Ascending aorta (tissue), 2 donors: ENCODE data around the gene LEF1. TPM values are rescaled to one million over a fixed set of nuclear protein-coding genes. Genes with fewer than 3 reads are reported as not detected.

Experiments used
- DNase-seq, 2 donors: peaks; one replicate each; pipeline ENCODE4 v3.0.0-alpha.2; 2019; ENCODE audit warnings: low spot score in 2 of 2
- H3K27ac ChIP-seq, 2 donors: fragments of 200-600 bp; sonication (generic); one replicate each; pipeline ENCODE4 v1.5.1; 2016 to 2017; ENCODE audit warnings: mild to moderate bottlenecking in 1 of 2
- H3K27me3 ChIP-seq: fragments of 200-600 bp; sonication (generic); one replicate; pipeline ENCODE4 v1.5.1; 2017
- H3K36me3 ChIP-seq, 2 donors: fragments of 200-600 bp; sonication (generic); one replicate each; pipeline ENCODE4 v1.5.1; 2016
- H3K4me1 ChIP-seq, 2 donors: fragments of 200-600 bp; sonication (generic); one replicate each; pipeline ENCODE4 v1.5.1; 2016 to 2017; ENCODE audit warnings: mild to moderate bottlenecking in 1 of 2
- H3K4me3 ChIP-seq, 2 donors: fragments of 200-600 bp; sonication (generic); one replicate each; pipeline ENCODE4 v1.5.1; 2016 to 2017; ENCODE audit warnings: mild to moderate bottlenecking in 1 of 2
- H3K9me3 ChIP-seq, 2 donors: fragments of 200-600 bp; sonication (generic); one replicate each; pipeline ENCODE4 v1.5.1; 2016
- intact Hi-C: fragments of 100-400 bp; cut with DNase I; formaldehyde crosslinking; loops from one replicate; pipeline ENCODE4 v1.15.1; 2023
- total RNA-seq: library from RNA; depleted of rRNA; stranded (reverse); fragments of >200 nt; gene quantifications from one replicate; pipeline ENCODE4 v1.1.0, GENCODE V29; 2016
- TF ChIP-seq, protein P1 (sequence below), 3 experiments: fragments of 200-600 bp in 2 of 3; fragments of 450-650 bp in 1 of 3; sonication (generic) in 2 of 3; IDR thresholded peaks; one replicate each; pipeline ENCODE4 v1.5.1; 2016 to 2019; ENCODE audit warnings: antibody characterized with exemption in 3 of 3, mild to moderate bottlenecking in 1 of 3, moderate library complexity in 1 of 3

Gene LEF1
- total RNA-seq, 1 donor from 2014 or later, result not detected

DNA sequence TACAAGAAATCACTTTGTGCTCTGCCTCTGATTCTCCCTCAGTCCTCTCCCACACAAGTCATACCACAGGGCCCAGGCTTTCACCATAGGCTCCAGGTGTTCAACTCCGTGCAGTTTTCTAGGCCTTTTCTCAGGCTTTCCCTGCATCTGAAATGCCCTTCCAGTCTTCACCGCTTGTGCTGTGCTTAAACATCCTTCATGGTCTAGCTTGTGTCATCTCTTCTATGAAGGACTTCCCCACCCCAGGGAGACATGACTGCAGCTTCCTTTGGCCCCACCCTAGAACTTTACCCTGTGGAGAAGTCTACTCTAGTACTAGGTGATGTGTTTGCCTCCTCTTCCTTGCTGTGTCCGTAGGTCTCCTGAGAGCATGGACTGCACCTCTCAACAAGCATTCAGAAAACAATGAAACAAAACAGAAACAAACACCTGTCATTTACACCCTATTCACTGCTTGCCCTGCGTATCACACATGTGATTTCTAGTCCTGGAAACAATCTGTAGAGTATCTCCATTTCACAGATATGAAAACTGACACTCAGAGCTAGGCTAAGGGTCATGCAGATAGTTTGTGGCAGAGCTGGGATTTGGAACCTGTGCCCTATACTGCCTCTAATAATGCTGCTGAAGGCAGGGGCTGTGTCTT, 22.7 kb upstream of the LEF1 start:
- DNase-seq, result no peak

DNA sequence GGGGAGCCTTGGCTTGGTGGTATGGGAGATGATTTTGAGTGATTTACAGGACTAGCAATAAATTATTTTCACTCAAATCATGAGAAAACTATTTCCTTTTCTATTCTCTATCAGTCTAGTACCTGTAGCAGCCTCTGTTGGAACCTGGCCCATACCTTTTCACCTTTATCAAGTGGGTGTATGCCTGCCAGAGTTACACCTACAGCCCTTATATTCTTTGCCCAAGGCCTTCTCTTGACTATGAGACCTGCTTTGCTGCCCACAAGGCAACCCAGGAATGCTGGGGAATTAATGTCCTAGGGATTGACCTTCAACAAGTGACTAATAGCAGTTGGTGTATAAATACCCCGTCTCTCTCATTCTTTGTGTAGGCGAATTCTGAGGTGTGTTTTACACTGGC, 20.0 kb upstream of the LEF1 start:
- DNase-seq, result no peak
- Histone ChIP-seq H3K4me1 (peaks cover 0 to 8% of the 10 kb centered on the region in 2 donors), H3K27ac (no peak overlapping the region), H3K9me3 (no peaks in the 10 kb centered on the region), H3K4me3 (no peak overlapping the region), H3K36me3 (no peaks in the 10 kb centered on the region), H3K27me3 (no peaks in the 10 kb centered on the region)
- TF ChIP-seq, protein P1, sequence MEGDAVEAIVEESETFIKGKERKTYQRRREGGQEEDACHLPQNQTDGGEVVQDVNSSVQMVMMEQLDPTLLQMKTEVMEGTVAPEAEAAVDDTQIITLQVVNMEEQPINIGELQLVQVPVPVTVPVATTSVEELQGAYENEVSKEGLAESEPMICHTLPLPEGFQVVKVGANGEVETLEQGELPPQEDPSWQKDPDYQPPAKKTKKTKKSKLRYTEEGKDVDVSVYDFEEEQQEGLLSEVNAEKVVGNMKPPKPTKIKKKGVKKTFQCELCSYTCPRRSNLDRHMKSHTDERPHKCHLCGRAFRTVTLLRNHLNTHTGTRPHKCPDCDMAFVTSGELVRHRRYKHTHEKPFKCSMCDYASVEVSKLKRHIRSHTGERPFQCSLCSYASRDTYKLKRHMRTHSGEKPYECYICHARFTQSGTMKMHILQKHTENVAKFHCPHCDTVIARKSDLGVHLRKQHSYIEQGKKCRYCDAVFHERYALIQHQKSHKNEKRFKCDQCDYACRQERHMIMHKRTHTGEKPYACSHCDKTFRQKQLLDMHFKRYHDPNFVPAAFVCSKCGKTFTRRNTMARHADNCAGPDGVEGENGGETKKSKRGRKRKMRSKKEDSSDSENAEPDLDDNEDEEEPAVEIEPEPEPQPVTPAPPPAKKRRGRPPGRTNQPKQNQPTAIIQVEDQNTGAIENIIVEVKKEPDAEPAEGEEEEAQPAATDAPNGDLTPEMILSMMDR (IDR thresholded peaks at IDR 0.05), result no peak
- intact Hi-C loops, result no loop called here

More for the DNA sequence above, 22.7 kb upstream of the LEF1 start:
- Histone ChIP-seq H3K36me3 (no peaks in the 10 kb centered on the region), H3K4me1 (peaks cover 0 to 8% of the 10 kb centered on the region in 2 donors), H3K9me3 (no peaks in the 10 kb centered on the region), H3K4me3 (no peak overlapping the region), H3K27ac (no peak overlapping the region), H3K27me3 (no peaks in the 10 kb centered on the region)
- TF ChIP-seq, protein P1 (IDR thresholded peaks at IDR 0.05), result no peak
- intact Hi-C loops, result no loop called here

GRCh38 chr4:108185252-108185651, 16.5 kb upstream of the LEF1 start:
- Histone ChIP-seq H3K9me3 (no peaks in the 10 kb centered on the region), H3K36me3 (no peaks in the 10 kb centered on the region), H3K27me3 (no peaks in the 10 kb centered on the region), H3K4me1 (no peaks in the 10 kb centered on the region), H3K27ac (no peak overlapping the region), H3K4me3 (no peak overlapping the region)
- DNase-seq, result no peak
- TF ChIP-seq, protein P1 (IDR thresholded peaks at IDR 0.05), result no peak
- intact Hi-C loops, result no loop called here

DNA sequence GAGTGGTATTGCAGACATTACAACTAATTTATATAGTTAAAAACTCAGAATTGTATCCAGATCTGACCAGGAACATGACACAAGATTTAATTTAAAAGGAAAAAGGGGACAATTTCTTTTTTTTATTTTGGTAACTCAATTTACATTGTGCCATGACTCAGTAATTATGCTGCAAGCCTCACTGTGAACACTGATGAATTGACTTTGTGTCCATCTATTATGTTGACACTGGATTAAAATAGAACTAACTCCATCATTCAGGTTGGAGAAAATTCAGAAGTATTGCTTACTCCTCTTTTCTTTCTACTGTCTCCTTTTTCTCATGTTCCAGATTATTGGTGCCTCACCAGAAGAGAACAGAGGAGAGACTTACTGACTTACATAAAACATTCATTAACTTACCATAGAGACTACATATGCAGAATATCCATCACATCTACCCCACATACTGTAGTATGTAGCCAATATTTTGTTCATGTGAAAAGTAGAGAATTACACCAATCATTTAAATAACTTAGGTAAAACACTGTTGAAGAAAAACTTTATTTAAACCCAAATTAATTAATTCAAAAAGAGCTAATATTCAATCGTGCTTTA, 15.8 kb upstream of the LEF1 start:
- intact Hi-C loops, result no loop called here
- DNase-seq, result no peak
- no peaks in the 10 kb centered on the region for H3K27me3 ChIP-seq
- H3K9me3 ChIP-seq, result no peaks in the 10 kb centered on the region
- no peaks in the 10 kb centered on the region for H3K4me1 ChIP-seq
- no peaks in the 10 kb centered on the region for H3K36me3 ChIP-seq
- TF ChIP-seq, protein P1 (IDR thresholded peaks at IDR 0.05), result no peak
- H3K4me3 ChIP-seq, result no peak overlapping the region
- no peak overlapping the region for H3K27ac ChIP-seq

GRCh38 chr4:108181704-108182103, 13.0 kb upstream of the LEF1 start:
- Histone ChIP-seq H3K36me3 (no peaks in the 10 kb centered on the region), H3K4me1 (no peaks in the 10 kb centered on the region), H3K9me3 (no peaks in the 10 kb centered on the region), H3K27me3 (no peaks in the 10 kb centered on the region), H3K27ac (no peak overlapping the region), H3K4me3 (no peak overlapping the region)
- intact Hi-C loops, result no loop called here
- DNase-seq, result no peak
- TF ChIP-seq, protein P1 (IDR thresholded peaks at IDR 0.05), result no peak
